ENCODE measurements around the gene ROBO4. TPM values are rescaled to one million over a fixed set of nuclear protein-coding genes. Genes with fewer than 3 reads are reported as not detected.

Gene ROBO4
- total RNA-seq, 1 experiment from 2014 or later = not detected

DNA sequence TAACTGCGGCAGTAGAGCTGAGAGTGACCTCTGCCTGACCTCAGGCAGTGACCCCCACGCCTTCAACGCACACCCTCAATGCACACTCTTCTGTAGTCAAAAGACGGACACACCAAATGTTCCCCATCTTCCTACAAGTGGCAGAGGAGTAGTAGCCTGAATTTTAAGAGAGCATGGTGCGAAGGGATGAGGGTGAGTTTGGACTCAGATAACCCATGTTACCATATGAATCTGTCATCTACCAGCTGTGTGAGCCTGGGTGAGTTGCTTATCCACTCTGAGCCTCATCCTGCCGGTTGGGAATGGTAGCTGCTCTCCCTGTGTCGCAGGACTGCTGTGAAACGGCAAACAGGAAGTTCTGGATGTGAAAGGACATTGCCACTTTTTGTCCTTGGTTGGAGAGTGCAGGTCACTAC is 53.0 kb downstream of the ROBO4 start:
- no peak overlapping the region for H3K4me2 ChIP-seq (ENCODE audit: low read length)
- intact Hi-C loops (cut with micrococcal nuclease) = no loop called here
- H3K27ac ChIP-seq (ENCODE audit: low read depth, low read length) = no peak overlapping the region
- no peaks in the 10 kb centered on the region for H4K20me1 ChIP-seq (ENCODE audit: insufficient read depth)
- no peak overlapping the region for H3K4me3 ChIP-seq (replicated peaks in 1 of 2; ENCODE audit: low read depth in 1 of 2, low read length in 2 of 2)
- no TSS peak for BruUV-seq (replicated peaks)
- no peak for DNase-seq (ENCODE audit: low read depth, low spot score)
- no peaks in the 10 kb centered on the region for H3K9me2 ChIP-seq (ENCODE audit: insufficient read depth)
- TF ChIP-seq CEBPB (IDR thresholded peaks at IDR 0.05; ENCODE audit: low read depth) (no peak), POLR2A (IDR thresholded peaks at IDR 0.05; ENCODE audit: borderline replicate concordance, extremely low read depth, insufficient read depth, insufficient read length) (no peak), CBX3 (IDR thresholded peaks at IDR 0.05; ENCODE audit: low read depth) (no peak), FOSL1 (IDR thresholded peaks at IDR 0.05; ENCODE audit: low read depth) (no peak), SRF (IDR thresholded peaks at IDR 0.05; ENCODE audit: low read depth) (no peak), EZH2 (IDR thresholded peaks at IDR 0.05) (no peak), YY1 (IDR thresholded peaks at IDR 0.05; ENCODE audit: extremely low read depth, insufficient replicate concordance, low read depth, low read length) (no peak), RAD21 (IDR thresholded peaks at IDR 0.05; ENCODE audit: low read depth) (no peak), SIN3A (IDR thresholded peaks at IDR 0.05; ENCODE audit: low read depth) (no peak)
- TF ChIP-seq, protein P1, sequence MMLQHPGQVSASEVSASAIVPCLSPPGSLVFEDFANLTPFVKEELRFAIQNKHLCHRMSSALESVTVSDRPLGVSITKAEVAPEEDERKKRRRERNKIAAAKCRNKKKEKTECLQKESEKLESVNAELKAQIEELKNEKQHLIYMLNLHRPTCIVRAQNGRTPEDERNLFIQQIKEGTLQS (IDR thresholded peaks at IDR 0.05) = no peak
- TF ChIP-seq, protein P2, sequence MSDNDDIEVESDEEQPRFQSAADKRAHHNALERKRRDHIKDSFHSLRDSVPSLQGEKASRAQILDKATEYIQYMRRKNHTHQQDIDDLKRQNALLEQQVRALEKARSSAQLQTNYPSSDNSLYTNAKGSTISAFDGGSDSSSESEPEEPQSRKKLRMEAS (IDR thresholded peaks at IDR 0.05) = no peak
- H3K4me1 ChIP-seq (ENCODE audit: control insufficient read depth in 1 of 2, insufficient read depth in 2 of 2, low read length in 2 of 2) = no peaks in the 10 kb centered on the region
- no peak overlapping the region for H2AFZ ChIP-seq (ENCODE audit: low read depth, low read length, poor library complexity, severe bottlenecking)
- H3K36me3 ChIP-seq (ENCODE audit: control insufficient read depth in 1 of 2, insufficient read depth in 2 of 2, low read length in 2 of 2) = no peaks in the 10 kb centered on the region
- no peaks in the 10 kb centered on the region for H3K79me2 ChIP-seq (ENCODE audit: insufficient read depth, low read length)
- CTCF ChIA-PET = no interaction called here
- H3K27me3 ChIP-seq (ENCODE audit: insufficient read depth, low read length) = peaks cover 64% of the 10 kb centered on the region
- POLR2A ChIA-PET = no interaction called here
- H3K9ac ChIP-seq (ENCODE audit: low read length) = no peak overlapping the region
- RAD21 ChIA-PET (ENCODE audit: low non-redundant PET in 1 of 2, low total read pairs in 2 of 2, uncharacterized antibody in 2 of 2, unreplicated experiment in 2 of 2) = no interaction called here
- no peak for ATAC-seq
- H3K9me3 ChIP-seq (ENCODE audit: control insufficient read depth in 1 of 2, insufficient read depth in 1 of 2, low read depth in 1 of 2, low read length in 2 of 2) = no peaks in the 10 kb centered on the region

DNA sequence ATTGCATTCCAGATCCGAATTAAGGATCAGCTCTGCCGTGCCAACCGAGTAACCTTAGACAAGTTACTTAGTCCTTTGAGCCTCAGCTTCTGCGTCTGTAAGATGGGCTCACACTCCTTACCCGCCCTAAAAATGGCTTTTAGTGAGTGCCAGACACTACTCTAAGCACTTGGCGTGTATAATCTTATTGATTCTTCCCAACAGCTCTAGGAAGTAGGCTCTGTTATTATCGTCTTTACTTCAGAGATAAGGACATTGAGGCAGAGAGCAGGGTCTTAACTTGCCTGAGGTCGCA is 54.1 kb downstream of the ROBO4 start:
- Histone ChIP-seq H4K20me1 (ENCODE audit: insufficient read depth) (no peaks in the 10 kb centered on the region), H3K27ac (ENCODE audit: low read depth, low read length) (no peak overlapping the region), H3K4me2 (ENCODE audit: low read length) (no peak overlapping the region), H3K4me1 (ENCODE audit: control insufficient read depth in 1 of 2, insufficient read depth in 2 of 2, low read length in 2 of 2) (no peaks in the 10 kb centered on the region), H3K79me2 (ENCODE audit: insufficient read depth, low read length) (no peaks in the 10 kb centered on the region), H3K4me3 (replicated peaks in 1 of 2; ENCODE audit: low read depth in 1 of 2, low read length in 2 of 2) (no peak overlapping the region), H3K36me3 (ENCODE audit: control insufficient read depth in 1 of 2, insufficient read depth in 2 of 2, low read length in 2 of 2) (no peaks in the 10 kb centered on the region), H3K27me3 (ENCODE audit: insufficient read depth, low read length) (peaks cover 53% of the 10 kb centered on the region), H3K9me2 (ENCODE audit: insufficient read depth) (no peaks in the 10 kb centered on the region), H3K9me3 (ENCODE audit: control insufficient read depth in 1 of 2, insufficient read depth in 1 of 2, low read depth in 1 of 2, low read length in 2 of 2) (no peaks in the 10 kb centered on the region), H3K9ac (ENCODE audit: low read length) (no peak overlapping the region), H2AFZ (ENCODE audit: low read depth, low read length, poor library complexity, severe bottlenecking) (no peak overlapping the region)
- ChIA-PET RAD21 (ENCODE audit: low non-redundant PET in 1 of 2, low total read pairs in 2 of 2, uncharacterized antibody in 2 of 2, unreplicated experiment in 2 of 2) (no interaction called here), POLR2A (interaction anchor here (0.7 kb wide), 1 partner anchor 33 kb away, joined by 3 read pairs; no protein-coding TSS in a partner anchor), CTCF (no interaction called here)
- intact Hi-C loops (cut with micrococcal nuclease) = no loop called here
- no peak for DNase-seq (ENCODE audit: low read depth, low spot score)
- no peak for ATAC-seq
- BruUV-seq (replicated peaks) = no TSS peak
- no peak for TF ChIP-seq JUND (IDR thresholded peaks at IDR 0.05)
- no peak for TF ChIP-seq SP1 (IDR thresholded peaks at IDR 0.05; ENCODE audit: low read depth)
- TF ChIP-seq, protein P3, sequence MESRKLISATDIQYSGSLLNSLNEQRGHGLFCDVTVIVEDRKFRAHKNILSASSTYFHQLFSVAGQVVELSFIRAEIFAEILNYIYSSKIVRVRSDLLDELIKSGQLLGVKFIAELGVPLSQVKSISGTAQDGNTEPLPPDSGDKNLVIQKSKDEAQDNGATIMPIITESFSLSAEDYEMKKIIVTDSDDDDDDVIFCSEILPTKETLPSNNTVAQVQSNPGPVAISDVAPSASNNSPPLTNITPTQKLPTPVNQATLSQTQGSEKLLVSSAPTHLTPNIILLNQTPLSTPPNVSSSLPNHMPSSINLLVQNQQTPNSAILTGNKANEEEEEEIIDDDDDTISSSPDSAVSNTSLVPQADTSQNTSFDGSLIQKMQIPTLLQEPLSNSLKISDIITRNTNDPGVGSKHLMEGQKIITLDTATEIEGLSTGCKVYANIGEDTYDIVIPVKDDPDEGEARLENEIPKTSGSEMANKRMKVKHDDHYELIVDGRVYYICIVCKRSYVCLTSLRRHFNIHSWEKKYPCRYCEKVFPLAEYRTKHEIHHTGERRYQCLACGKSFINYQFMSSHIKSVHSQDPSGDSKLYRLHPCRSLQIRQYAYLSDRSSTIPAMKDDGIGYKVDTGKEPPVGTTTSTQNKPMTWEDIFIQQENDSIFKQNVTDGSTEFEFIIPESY (IDR thresholded peaks at IDR 0.05; ENCODE audit: extremely low read depth, insufficient replicate concordance, low read length) = no peak
- TF ChIP-seq TCF7L2 (IDR thresholded peaks at IDR 0.05; ENCODE audit: borderline replicate concordance, extremely low read depth, insufficient read depth, insufficient read length) = no peak
- TF ChIP-seq POLR2A (IDR thresholded peaks at IDR 0.05; ENCODE audit: borderline replicate concordance, extremely low read depth, insufficient read depth, insufficient read length) = no peak
- no peak for TF ChIP-seq EZH2phosphoT487 (IDR thresholded peaks at IDR 0.05; ENCODE audit: borderline replicate concordance)
- TF ChIP-seq, protein P1 (IDR thresholded peaks at IDR 0.05) = no peak
- TF ChIP-seq, protein P4, sequence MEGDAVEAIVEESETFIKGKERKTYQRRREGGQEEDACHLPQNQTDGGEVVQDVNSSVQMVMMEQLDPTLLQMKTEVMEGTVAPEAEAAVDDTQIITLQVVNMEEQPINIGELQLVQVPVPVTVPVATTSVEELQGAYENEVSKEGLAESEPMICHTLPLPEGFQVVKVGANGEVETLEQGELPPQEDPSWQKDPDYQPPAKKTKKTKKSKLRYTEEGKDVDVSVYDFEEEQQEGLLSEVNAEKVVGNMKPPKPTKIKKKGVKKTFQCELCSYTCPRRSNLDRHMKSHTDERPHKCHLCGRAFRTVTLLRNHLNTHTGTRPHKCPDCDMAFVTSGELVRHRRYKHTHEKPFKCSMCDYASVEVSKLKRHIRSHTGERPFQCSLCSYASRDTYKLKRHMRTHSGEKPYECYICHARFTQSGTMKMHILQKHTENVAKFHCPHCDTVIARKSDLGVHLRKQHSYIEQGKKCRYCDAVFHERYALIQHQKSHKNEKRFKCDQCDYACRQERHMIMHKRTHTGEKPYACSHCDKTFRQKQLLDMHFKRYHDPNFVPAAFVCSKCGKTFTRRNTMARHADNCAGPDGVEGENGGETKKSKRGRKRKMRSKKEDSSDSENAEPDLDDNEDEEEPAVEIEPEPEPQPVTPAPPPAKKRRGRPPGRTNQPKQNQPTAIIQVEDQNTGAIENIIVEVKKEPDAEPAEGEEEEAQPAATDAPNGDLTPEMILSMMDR (IDR thresholded peaks at IDR 0.05 in 2 of 3, conservative IDR thresholded peaks at IDR 0.05 in 1 of 3; ENCODE audit: borderline replicate concordance in 1 of 3, insufficient read depth in 1 of 3, low read depth in 2 of 3, low read length in 2 of 3) = no peak
- TF ChIP-seq CBX3 (IDR thresholded peaks at IDR 0.05; ENCODE audit: low read depth) = no peak

All from HCT116 (cell line).